Neuronal stem cell (in vitro differentiated cells): ENCODE results near the gene PLCG1.

Source experiments
- DNase-seq: peaks from one replicate; pipeline ENCODE4 v3.0.0-alpha.2; 2013; ENCODE audit warnings: low spot score
- H2AFZ ChIP-seq: one replicate; pipeline ENCODE4 v1.6.1; 2013; ENCODE audit warnings: mild to moderate bottlenecking, low read length, inconsistent platforms
- H2AK5ac ChIP-seq: 2 replicates; pipeline ENCODE4 v1.6.1; 2013; ENCODE audit warnings: low read depth, mild to moderate bottlenecking, inconsistent platforms, low read length, moderate library complexity, mixed read lengths
- H2BK120ac ChIP-seq: 2 replicates; pipeline ENCODE4 v1.6.1; 2013; ENCODE audit warnings: low read depth, mild to moderate bottlenecking, inconsistent platforms, low read length, moderate library complexity, mixed read lengths
- H2BK12ac ChIP-seq: one replicate; pipeline ENCODE4 v1.6.1; 2013; ENCODE audit warnings: low read length, inconsistent platforms
- H2BK15ac ChIP-seq: 2 replicates; pipeline ENCODE4 v1.6.1; 2013; ENCODE audit warnings: mild to moderate bottlenecking, low read length, inconsistent platforms, mixed read lengths
- H2BK5ac ChIP-seq: one replicate; pipeline ENCODE4 v1.6.1; 2013; ENCODE audit warnings: inconsistent platforms, mild to moderate bottlenecking, low read length, moderate library complexity
- H3K14ac ChIP-seq: one replicate; pipeline ENCODE4 v1.6.1; 2013; ENCODE audit warnings: low read length, inconsistent platforms
- H3K18ac ChIP-seq: 2 replicates; pipeline ENCODE4 v1.6.1; 2013; ENCODE audit warnings: low read length, inconsistent platforms
- H3K23ac ChIP-seq: 2 replicates; pipeline ENCODE4 v1.6.1; 2013; ENCODE audit warnings: low read depth, mild to moderate bottlenecking, mixed read lengths, low read length, inconsistent platforms; ENCODE audit not compliant: poor library complexity
- H3K27ac ChIP-seq: replicated peaks from 3 replicates; pipeline ENCODE4 v1.5.1; 2013; ENCODE audit warnings: low read length, inconsistent platforms
- H3K27me3 ChIP-seq, 3 experiments: 2 replicates each; pipeline ENCODE4 v1.6.1; 2013; ENCODE audit warnings: low read length in 3 of 3, mild to moderate bottlenecking in 2 of 3, inconsistent platforms in 1 of 3, low read depth in 1 of 3, mixed read lengths in 1 of 3, moderate library complexity in 1 of 3; ENCODE audit not compliant: control insufficient read depth in 3 of 3, insufficient read depth in 3 of 3
- H3K36me3 ChIP-seq, 2 donors: replicated peaks in 1 of 2; 2 replicates each; pipeline ENCODE4 v1.6.1; 2013; ENCODE audit warnings: low read length in 2 of 2; ENCODE audit not compliant: control insufficient read depth in 2 of 2, insufficient read depth in 2 of 2
- H3K4ac ChIP-seq: 2 replicates; pipeline ENCODE4 v1.6.1; 2013; ENCODE audit warnings: inconsistent platforms, mild to moderate bottlenecking, low read length, moderate library complexity
- H3K4me1 ChIP-seq, 2 donors: 1 replicate in 1 of 2; 2 replicates in 1 of 2; pipeline ENCODE4 v1.6.1; 2013; ENCODE audit warnings: low read length in 2 of 2, low read depth in 1 of 2; ENCODE audit not compliant: control insufficient read depth in 2 of 2, insufficient read depth in 1 of 2
- H3K4me2 ChIP-seq: one replicate; pipeline ENCODE4 v1.6.1; 2013; ENCODE audit warnings: mild to moderate bottlenecking, low read length, inconsistent platforms; ENCODE audit not compliant: insufficient read depth, poor library complexity, severe bottlenecking
- H3K4me3 ChIP-seq, 2 donors: 2 replicates each; pipeline ENCODE4 v1.5.1; 2013; ENCODE audit warnings: low read length in 2 of 2, mild to moderate bottlenecking in 2 of 2, inconsistent platforms in 1 of 2, moderate library complexity in 1 of 2
- H3K79me1 ChIP-seq: one replicate; pipeline ENCODE4 v1.6.1; 2013; ENCODE audit warnings: low read depth, mild to moderate bottlenecking, inconsistent platforms, low read length, moderate library complexity
- H3K9ac ChIP-seq: one replicate; pipeline ENCODE4 v1.6.1; 2013; ENCODE audit warnings: mild to moderate bottlenecking, low read depth, low read length, inconsistent platforms; ENCODE audit not compliant: poor library complexity
- H3K9me3 ChIP-seq, 2 donors: replicated peaks in 1 of 2; 2 replicates each; pipeline versions ENCODE3 to v1.6.1; 2013; ENCODE audit warnings: low read length in 2 of 2, mild to moderate bottlenecking in 2 of 2, inconsistent platforms in 1 of 2, low read depth in 1 of 2, mixed read lengths in 1 of 2, moderate library complexity in 1 of 2; ENCODE audit not compliant: control insufficient read depth in 2 of 2, insufficient read depth in 1 of 2
- H4K8ac ChIP-seq: one replicate; pipeline ENCODE4 v1.6.1; 2013; ENCODE audit warnings: low read depth, mild to moderate bottlenecking, inconsistent platforms, low read length, moderate library complexity
- H4K91ac ChIP-seq: one replicate; pipeline ENCODE4 v1.6.1; 2013; ENCODE audit warnings: low read length, low read depth, mild to moderate bottlenecking, inconsistent platforms; ENCODE audit not compliant: poor library complexity
- WGBS, 2 donors: extraction: QIAGEN DNeasy Blood & Tissue Kit; methylation state at CpG; one replicate each; pipeline ENCODE4 v1.1.7; 2013; ENCODE audit warnings: missing lambda C conversion rate in 2 of 2, mixed read lengths in 1 of 2; ENCODE audit not compliant: insufficient read length in 2 of 2, insufficient replicate concordance in 1 of 2; ENCODE audit errors: extremely low coverage in 2 of 2; 5-methylcytosine and 5-hydroxymethylcytosine counted together

PLCG1 gene

GRCh38 chr20:41172296-41173140 lies 35.2 kb downstream of the PLCG1 start:
- peaks cover 84 to 97% of the 10 kb centered on the region in 2 donors for H3K36me3 ChIP-seq

DNA sequence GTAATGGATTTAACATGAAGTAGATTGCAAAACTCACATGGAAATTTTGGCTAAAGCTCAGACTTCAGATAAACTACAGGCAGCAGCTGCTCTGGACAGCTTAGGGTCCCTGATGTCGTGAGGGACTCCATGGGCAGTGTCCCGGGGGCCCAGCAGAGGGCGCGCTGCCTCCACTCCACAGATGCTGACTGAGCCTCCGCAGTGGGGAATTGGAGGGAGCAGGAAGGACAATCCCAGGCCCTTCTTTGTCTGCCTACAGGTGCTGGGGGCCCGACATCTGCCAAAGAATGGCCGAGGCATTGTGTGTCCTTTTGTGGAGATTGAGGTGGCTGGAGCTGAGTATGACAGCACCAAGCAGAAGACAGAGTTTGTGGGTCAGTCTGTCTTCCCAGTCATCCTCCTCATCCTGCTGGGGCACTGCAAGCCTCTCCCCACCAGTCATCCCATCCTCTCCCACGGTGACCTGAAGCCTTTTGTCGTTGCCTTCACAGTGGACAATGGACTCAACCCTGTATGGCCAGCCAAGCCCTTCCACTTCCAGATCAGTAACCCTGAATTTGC lies 35.9 kb downstream of the PLCG1 start:
- H3K18ac ChIP-seq, result peak overlapping the region; percentile 29
- H3K9me3 ChIP-seq, result no peaks in the 10 kb centered on the region
- H3K9ac ChIP-seq, result no peak overlapping the region
- no CpG with 5 or more reads among the region's 9 CpGs for WGBS, 2 donors
- no peak overlapping the region for H4K91ac ChIP-seq
- H3K27ac ChIP-seq, result no peak overlapping the region
- H3K4ac ChIP-seq, result no peak overlapping the region
- no peak overlapping the region for H2AK5ac ChIP-seq
- peak; percentile 69 for DNase-seq
- no peaks in the 10 kb centered on the region for H3K27me3 ChIP-seq
- peaks cover 0 to 16% of the 10 kb centered on the region in 2 donors for H3K4me1 ChIP-seq
- no peak overlapping the region for H4K8ac ChIP-seq
- no peak overlapping the region for H2BK15ac ChIP-seq
- H3K36me3 ChIP-seq, result peaks cover 78 to 97% of the 10 kb centered on the region in 2 donors
- no peak overlapping the region for H2BK120ac ChIP-seq
- no peak overlapping the region for H3K4me2 ChIP-seq
- H3K4me3 ChIP-seq, result no peak overlapping the region
- no peak overlapping the region for H2BK12ac ChIP-seq
- H2AFZ ChIP-seq, result no peak overlapping the region
- H3K14ac ChIP-seq, result no peak overlapping the region
- H3K23ac ChIP-seq, result no peak overlapping the region
- H3K79me1 ChIP-seq, result no peaks in the 10 kb centered on the region
- H2BK5ac ChIP-seq, result peak overlapping the region; percentile 4

More at GRCh38 chr20:41172296-41173140, 35.2 kb downstream of the PLCG1 start:
- Histone ChIP-seq H3K27ac (no peak overlapping the region), H2AFZ (no peak overlapping the region), H2BK12ac (no peak overlapping the region), H3K9ac (peak overlapping the region; percentile 5), H3K9me3 (no peaks in the 10 kb centered on the region), H3K4me3 (no peak overlapping the region), H3K27me3 (no peaks in the 10 kb centered on the region), H4K91ac (no peak overlapping the region), H3K79me1 (no peaks in the 10 kb centered on the region), H3K4me2 (no peak overlapping the region), H2AK5ac (no peak overlapping the region), H3K14ac (no peak overlapping the region), H2BK5ac (no peak overlapping the region), H2BK15ac (no peak overlapping the region), H2BK120ac (no peak overlapping the region), H3K23ac (peak overlapping the region; percentile 47), H3K18ac (no peak overlapping the region), H3K4ac (no peak overlapping the region), H3K4me1 (peaks cover 0 to 16% of the 10 kb centered on the region in 2 donors), H4K8ac (no peak overlapping the region)
- no CpG with 5 or more reads among the region's 18 CpGs for WGBS, 2 donors
- DNase-seq, result no peak

DNA sequence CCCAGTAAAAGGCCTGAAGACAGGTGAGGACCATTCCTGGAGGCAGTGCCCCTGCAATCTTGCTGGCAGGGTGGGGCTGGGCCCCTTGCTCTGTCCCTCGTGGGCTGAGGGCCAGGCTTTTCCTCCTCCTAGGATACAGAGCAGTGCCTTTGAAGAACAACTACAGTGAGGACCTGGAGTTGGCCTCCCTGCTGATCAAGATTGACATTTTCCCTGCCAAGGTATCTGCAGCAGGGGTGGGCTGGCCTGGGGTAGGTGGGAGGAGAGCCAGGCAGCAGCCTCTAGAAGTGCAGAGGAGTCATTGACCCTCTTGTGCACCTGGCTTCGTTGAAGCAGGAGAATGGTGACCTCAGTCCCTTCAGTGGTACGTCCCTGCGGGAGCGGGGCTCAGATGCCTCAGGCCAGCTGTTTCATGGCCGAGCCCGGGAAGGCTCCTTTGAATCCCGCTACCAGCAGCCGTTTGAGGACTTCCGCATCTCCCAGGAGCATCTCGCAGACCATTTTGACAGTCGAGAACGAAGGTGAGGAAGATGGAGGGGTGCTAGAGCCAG lies 36.5 kb downstream of the PLCG1 start:
- Histone ChIP-seq H3K27ac (peak overlapping the region; percentile 19), H3K4ac (no peak overlapping the region), H3K23ac (no peak overlapping the region), H3K36me3 (peaks cover 72 to 97% of the 10 kb centered on the region in 2 donors), H2BK12ac (no peak overlapping the region), H3K18ac (peak overlapping the region; percentile 66), H3K9ac (no peak overlapping the region), H3K9me3 (no peaks in the 10 kb centered on the region), H3K4me1 (peaks cover 6 to 19% of the 10 kb centered on the region in 2 donors), H4K91ac (no peak overlapping the region), H3K27me3 (no peaks in the 10 kb centered on the region), H2AFZ (no peak overlapping the region), H3K4me2 (no peak overlapping the region), H3K14ac (no peak overlapping the region), H2BK120ac (no peak overlapping the region), H3K4me3 (peak overlapping the region in 1 of 2 donors; percentile 49), H3K79me1 (no peaks in the 10 kb centered on the region), H2AK5ac (no peak overlapping the region), H2BK15ac (no peak overlapping the region), H2BK5ac (peak overlapping the region; percentile 4), H4K8ac (no peak overlapping the region)
- DNase-seq, result no peak
- WGBS, 2 donors, result no CpG with 5 or more reads among the region's 13 CpGs

DNA sequence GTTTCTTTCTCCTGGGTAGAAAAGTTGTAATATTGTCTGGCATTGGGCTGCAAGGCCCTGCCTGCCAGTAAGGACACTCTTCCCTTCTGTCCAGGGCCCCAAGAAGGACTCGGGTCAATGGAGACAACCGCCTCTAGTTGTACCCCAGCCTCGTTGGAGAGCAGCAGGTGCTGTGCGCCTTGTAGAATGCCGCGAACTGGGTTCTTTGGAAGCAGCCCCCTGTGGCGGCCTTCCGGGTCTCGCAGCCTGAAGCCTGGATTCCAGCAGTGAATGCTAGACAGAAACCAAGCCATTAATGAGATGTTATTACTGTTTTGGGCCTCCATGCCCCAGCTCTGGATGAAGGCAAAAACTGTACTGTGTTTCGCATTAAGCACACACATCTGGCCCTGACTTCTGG lies 37.0 kb downstream of the PLCG1 start:
- Histone ChIP-seq H4K91ac (no peak overlapping the region), H3K14ac (no peak overlapping the region), H2AK5ac (no peak overlapping the region), H2BK12ac (no peak overlapping the region), H3K18ac (no peak overlapping the region), H3K4me1 (peaks cover 6 to 22% of the 10 kb centered on the region in 2 donors), H3K9ac (no peak overlapping the region), H3K23ac (no peak overlapping the region), H3K4ac (no peak overlapping the region), H3K9me3 (no peaks in the 10 kb centered on the region), H2BK15ac (no peak overlapping the region), H2BK120ac (no peak overlapping the region), H2AFZ (no peak overlapping the region), H2BK5ac (no peak overlapping the region), H3K27ac (peak overlapping the region; percentile 17), H3K4me2 (no peak overlapping the region), H4K8ac (no peak overlapping the region), H3K4me3 (no peak overlapping the region), H3K36me3 (peaks cover 66 to 97% of the 10 kb centered on the region in 2 donors), H3K27me3 (no peaks in the 10 kb centered on the region), H3K79me1 (no peaks in the 10 kb centered on the region)
- no peak for DNase-seq
- no CpG with 5 or more reads among the region's 10 CpGs for WGBS, 2 donors
